NOMO-1 treated with dmso at 0.1 percent for 144 hours (cell line): Measurements from ENCODE around the gene HSD17B3.
"Not testable (repeated sequence)": the region's sequence is repeated elsewhere in the genome, so short reads cannot be mapped to it uniquely, and the experiment has no call there.

Experiments
- DNase-seq: peaks from one replicate; lab custom pipeline; 2025; ENCODE audit not compliant: unreplicated experiment; lab: John Stamatoyannopoulos, UW

The HSD17B3 gene

DNA sequence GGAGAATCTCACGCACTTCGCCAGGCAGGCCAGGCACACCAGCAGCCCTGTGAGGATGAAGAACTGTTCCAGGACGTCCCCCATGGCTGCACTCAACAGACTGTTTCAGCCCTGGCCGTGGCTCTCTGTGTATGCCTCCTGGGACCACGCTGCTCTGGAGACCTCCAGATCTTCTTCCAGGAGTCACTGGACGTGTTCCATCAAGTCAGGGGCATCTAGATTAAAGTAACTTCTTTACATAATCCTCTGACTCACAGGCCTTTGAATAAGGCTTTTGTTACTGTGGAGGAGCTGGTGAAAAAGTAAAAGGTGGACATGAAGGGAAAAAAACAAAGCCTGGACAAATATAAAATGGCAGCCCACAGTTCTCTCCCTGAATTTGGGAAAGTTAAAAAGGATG lies at the start of gene HSD17B3:
Gene HSD17B3, minus strand, starts transcription at position 156 of the 400 bp plus-strand sequence. Its CDS starts 72 bp downstream, at position 84.
- DNase-seq, result no peak

DNA sequence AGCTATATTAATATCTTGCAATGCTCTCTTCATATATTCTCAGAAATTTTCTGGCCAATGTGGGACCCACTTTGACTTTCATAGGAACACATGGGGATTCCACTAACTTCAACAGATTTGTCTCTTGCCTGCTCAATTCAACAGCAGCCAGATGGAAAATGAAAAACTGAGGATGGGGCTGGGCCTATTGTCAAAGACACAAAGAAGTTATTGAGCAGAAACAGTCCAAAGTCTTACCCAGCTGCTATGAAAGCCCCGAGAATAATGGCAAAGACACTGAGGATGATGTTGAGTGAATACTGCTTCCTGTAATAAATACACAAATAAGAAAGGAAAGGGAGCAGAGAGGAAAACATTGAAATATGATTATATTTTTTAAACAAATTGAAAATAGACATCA lies 48.9 kb upstream of the HSD17B3 start:
- no peak for DNase-seq

DNA sequence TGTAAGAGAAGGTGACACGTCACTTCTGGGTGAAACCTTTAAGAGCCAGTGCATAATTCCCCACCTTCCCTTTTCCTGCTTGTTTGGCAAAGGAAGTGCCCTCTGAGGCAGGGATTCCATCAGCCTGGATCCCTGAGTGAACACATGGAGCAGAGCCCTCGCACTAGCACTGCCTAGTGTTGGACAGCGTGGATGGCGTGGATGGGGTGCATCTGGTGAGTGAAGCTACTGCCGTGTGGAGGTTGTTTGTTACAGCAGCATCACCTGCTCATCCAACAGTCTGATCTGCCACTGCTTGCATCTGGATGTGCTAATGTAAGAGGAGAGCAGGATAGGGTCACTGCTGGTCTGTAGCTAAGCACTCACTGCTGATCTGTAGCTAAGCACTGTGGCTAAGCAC lies 46.3 kb upstream of the HSD17B3 start:
- no peak for DNase-seq

DNA sequence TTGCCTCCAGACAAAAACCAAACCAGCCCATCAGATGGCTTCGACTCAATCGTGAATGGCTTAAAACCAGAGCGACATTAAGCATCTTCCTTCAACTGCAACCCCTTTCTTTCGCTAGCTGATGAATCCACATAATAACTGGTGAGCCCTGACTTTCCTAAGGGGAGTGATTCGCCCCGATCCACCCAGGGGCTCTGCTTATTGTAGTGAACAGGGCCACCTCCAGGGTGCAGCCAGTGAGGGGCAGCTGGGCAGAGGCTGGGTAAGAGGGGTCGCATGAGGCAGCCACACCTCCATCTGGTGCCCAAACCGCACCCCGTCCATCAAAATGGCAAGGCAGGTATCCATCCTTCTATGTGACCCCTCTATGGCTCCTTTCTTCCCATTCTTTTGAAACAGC lies 43.6 kb upstream of the HSD17B3 start:
- no peak for DNase-seq

DNA sequence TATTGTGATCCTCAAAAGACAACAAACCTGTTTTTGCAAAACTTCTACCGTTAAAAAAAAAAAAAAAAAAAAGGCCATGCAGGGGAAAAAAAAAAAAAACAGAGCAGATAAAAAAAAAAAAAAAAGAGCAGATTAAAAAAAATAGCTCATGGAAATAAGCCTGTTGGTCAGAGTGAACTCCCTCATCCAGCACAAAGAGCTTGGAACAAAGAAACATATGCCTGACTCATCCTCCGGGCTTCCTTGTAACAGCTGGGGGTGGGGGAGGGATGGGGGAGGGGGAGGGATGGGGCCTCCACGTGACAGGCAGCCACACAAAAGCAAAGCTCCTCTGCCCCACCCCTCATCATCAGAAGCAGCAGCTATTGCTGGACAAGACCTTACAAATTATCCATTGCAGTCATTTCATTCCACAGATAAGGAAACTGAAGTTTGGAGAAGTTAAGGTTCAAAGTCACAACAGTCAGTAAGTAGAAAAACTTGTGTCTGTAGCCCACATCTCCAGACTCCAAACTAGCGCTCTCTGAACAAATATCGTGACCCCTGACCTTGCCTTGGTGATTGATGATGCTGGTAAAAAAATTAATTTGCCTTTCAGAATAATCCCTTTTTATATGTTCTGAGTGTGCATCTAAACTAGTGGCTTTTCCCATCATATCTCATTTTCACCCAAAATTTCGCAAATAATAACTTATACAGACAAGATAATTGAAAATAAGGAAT lies 42.6 kb upstream of the HSD17B3 start:
- DNase-seq, result no peak

DNA sequence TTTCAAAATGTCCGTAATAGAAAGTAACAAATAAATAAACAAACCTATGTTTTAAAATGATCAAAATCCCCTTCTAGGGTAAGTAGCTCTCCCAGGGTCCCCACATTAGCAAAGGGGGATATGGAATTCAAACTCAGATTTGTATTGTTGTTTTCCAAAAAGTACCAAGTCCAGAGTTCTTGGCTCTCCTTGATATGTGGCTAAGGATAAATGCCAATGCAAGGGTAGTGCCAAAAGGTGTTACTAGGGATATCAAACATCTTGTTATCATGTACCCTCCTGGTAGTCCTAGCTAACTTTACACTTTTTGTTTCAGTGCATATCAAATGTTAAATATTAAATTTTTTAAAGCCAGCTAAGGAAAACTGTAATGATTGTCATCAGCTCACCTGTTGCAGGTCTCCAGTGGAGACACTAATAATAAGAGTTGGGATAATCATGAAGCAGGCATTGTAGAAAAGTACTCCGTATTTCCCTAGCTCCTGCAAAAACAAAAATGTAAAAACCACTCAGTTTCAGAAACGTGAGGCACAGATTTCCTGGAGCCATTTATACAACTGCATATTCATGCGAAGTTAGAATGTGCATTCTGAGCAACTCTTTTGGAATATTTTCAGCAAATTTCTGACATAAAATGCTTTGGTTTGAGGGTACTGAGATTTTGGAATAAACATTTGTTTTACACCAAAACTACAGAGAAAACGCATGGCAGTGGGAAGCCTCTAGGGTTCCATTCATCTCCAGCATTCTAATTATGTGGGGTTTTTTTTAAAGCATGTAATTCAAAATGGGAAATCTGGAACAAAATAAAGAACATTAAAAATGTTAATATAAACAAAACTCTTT lies 41.8 kb upstream of the HSD17B3 start:
- no peak for DNase-seq

DNA sequence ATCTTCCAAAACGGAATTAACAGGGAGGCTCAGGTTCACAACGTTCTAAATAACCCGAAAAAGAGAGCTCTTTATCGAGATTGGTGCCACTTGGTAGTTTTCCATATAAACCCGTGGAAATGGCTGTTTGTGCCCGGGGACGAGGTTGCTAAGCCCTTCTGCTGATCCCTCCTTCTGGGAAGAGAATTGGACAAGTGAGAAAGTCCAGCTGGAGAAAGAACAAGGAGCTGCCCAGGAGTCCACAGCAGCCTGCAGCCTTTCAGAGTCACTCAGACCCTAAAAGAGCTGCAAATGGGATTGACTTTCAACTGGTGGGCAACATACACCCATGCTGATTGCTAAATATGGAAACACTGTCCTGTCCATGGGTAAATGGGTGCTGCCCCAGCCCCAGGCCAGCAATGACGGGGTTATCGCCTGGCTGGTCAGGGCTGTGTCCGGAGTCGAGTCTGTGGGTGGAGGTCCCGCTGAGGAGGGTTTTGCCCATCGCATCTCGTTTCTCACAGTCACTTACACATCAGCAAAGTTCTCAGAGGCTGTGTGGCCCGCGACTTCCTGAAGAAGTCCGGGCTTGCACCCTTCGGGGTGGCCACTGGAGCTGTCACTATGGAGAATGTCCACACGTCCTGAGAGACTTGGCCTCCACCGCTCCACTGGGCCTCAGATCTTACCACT lies 40.7 kb upstream of the HSD17B3 start:
- no peak for DNase-seq

DNA sequence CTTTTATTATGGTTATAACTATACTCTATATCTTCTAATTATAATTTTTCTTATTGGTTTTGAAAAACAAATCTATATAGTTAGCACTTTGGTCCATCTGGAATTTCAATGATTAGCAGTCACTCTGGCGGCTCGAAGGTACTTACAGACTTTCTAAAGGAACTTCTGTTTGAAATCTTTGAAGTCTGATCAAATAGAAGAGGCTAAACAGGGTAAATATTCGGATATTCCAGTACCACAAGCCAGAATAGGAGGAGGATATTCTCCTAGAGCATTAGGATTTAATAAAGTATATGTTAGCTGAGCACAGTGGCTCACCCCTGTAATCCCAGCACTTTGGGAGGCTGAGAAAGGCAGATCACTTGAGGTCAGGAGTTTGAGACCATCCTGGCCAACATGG lies 38.7 kb upstream of the HSD17B3 start:
- no peak for DNase-seq

DNA sequence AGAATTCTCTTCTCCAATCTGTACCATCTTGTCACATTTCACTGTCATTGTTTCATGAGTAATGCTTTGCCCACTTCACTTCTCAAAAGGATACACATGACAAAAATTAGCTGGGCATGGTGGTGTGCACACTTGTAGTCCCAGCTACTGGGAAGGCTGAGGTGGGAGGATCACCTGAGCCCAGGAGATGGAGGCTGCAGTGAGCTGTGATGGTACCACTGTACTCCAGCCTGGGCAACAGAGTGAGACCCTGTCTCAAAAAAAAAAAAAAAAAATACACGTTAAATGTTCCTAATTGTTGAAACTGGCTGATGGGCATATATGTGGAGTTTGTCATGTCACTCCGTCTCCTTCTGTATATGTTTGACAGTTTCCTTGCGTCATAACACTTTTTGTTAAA lies 36.3 kb upstream of the HSD17B3 start:
- no peak for DNase-seq

DNA sequence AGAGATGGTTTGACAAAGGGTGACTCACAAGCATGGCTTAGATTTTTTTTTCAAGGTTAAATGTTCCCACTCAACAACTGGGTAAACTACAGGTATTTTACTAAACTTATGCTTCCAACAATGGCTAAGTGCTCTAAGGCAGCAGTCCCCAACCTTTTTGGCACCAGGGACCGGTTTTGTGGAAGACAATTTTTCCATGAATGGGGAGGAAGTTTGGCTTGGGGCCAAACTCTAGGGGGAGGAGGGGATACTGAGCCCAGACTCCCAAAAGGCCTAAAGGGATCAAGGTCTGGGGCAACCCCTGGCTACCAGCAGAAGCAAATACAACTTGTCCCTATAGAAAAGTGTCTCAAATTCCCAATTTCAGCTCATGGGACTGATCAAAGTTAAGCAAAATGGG lies 32.0 kb upstream of the HSD17B3 start:
- no peak for DNase-seq

DNA sequence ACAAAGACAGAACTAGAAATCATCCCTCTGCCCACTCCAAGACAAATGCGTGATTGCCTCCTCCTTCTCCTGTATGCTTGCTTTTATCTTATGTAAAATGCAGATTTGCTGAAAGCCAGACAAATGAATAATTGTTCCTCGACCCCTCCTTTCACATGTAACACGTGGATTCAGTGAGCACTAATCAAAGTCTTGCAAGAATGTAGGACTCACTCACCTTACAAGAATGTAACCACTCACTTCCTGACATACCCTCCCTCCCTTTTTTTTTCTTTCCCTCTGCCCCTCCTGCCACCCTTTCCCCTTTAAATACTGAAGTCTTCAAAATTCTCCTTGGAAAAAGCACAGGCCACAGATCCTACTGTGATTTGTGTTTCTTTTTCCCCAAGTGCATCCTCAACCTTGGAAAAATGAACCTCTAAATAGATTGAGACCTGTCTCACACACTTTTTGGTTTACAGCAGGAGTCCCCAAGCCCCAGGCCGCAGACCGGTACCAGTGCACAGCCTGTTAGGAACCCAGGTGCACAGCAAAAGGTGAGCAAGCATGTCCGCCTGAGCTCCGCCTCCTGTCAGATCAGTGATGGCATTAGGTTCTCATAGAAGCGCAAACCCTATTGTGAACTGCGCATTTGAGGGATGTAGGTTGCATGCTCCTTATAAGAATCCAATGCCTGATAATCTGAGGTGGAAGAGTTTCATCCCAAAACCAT lies 29.4 kb upstream of the HSD17B3 start:
- no peak for DNase-seq

DNA sequence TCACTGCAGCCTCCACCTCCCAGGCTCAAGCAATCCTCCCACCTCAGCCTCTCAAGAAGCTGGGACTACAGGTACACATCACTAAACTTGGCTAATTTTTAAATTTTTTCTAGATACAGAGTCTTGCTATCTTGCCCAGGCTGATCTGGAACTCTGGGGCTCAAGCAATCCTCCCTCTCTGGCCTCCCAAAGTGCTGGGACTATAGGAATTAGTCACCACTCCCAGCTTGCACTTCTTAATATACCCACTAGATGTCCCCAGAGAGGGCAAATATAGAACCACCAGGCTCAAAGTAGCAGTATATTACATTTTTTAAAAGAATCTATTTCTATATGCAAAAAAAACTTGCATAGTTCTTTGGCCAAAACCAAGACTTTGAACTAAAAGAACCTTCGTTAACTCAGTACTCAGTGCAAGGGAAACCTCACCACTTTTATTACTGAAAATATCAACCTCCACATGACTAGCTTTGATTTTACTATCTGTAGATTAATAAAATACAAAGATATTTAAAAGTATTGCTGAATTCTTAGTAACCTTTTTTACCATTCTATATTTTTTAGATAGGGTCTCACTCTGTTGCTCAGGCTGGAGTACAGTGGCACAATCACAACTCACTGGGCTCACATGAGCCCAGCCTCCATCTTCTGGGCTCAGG lies 25.8 kb upstream of the HSD17B3 start:
- DNase-seq, result peak; percentile 4

DNA sequence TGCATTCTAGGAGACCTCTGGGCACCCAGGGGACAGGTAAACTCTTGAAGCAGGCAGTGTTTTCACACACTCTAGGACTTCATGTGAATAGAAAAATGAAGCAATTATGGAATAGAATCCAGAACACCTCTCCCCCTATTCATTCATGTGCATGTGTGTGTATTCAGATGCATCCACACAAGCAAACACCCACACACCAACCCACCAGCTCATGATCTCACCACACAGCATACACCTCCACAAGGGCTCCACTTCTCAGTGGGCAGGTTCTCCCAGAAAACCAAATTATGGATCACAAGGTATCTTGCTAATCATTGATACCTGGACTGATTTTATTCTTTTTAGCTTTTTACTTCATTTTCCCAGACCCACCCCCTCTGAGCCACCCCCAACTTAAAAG lies 21.2 kb upstream of the HSD17B3 start:
- DNase-seq, result no peak

DNA sequence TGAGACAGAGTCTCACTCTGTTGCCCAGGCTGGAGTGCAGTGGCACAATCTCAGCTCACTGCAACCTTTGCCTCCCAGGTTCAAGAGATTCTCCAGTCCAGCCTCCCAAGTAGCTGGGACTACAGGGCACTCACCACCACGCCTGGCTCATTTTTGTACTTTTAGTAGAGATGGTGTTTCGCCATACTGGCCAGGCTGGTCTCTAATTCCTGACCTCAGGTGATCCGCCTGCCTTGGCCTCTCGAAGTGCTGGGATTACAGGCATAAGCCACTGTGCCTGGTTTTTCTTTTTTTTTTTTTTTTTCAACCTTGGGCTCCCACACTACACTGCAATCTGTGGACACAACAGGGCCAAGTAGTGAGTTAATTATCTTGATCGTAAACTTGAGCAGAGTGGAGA lies 20.8 kb upstream of the HSD17B3 start:
- not testable (repeated sequence) for DNase-seq

DNA sequence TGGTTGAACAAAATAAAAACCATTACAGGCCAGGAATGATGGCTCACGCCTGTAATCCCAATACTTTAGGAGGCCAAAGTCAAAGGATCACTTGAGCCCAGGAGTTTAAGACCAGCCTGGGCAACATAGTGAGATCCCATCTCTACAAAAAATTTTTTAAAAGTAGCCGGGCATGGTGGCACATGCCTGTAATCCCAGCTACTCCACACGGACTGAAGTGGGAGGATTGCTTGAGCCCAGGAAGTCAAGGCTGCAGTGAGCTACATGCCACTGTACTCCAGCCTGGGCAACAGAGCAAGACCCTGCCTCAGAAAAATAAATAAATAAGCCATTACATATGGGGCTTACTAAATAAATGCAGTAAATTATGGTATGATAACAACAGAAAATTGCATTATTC lies 20.2 kb upstream of the HSD17B3 start:
- not testable (repeated sequence) for DNase-seq

DNA sequence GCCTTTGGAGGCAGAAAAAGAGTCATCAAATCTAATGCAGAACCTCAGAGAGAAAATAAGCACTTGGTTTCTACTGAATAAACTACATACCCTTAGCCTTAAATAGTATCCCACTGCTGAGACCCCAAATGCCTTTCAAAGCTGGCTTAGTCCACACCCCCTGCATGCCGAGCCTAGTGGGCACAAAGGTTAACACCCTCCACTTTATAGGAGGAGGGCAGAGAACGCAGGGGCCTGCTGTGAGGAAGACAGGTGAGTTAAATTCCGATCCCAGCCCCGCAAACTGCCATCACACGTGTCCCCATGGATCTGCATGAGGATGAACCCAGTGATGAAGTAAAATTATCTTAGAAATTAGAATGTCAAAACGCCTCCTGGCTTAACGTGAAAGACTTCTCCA lies 19.5 kb upstream of the HSD17B3 start:
- DNase-seq, result no peak

DNA sequence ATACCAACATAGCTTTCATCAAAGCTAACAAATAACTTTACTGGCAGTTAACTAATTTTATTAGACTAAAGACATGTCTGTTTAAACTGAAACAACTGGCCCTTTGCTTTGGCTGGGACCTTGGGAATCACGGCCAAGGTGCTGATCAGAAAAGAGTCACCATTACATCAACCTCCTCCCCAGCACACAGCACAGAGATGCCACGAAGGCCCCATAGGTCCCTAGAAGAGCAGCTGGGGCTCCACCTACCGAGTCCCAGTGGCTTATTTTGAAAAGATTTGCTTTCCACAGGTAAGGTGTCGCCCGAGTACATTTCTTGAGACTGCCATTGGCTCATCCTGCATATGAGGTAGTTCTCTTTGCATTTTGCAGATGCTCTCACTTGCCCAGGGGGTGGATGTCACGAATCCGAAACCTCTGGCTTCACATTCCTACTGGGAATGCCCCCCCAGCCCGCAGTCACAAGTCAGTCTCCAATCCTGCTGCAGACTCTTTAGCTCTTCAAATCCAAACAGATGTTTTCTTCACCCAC lies 18.8 kb upstream of the HSD17B3 start:
- DNase-seq, result no peak

DNA sequence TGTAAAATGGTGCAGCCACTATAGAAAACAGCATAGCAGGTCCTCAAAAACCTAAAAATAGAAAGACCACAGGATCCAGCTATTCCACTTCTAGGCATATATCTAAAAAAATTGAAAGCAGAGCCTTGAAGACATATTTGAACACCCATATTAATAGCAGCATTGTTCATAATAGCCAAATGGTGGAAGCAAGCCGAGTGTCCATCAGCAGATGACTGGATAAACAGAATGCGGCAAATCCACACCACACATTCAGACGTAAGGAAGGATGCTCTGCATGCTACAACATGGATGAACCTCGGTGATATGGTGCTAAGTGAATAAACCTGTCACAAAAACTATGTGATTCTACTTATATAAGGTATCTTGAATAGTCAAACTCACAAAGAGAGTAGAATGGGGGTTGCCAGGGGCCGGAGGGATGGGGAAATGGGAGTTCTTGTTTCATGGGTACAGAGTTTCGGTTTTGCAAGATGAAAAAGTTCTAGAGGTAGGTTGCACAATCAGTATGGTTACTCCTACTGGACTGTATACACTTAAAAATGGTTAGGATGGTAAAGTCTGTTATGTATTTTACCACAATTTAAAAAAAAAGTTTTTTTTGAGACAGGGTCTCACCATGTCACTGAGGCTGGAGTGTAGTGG lies 17.1 kb upstream of the HSD17B3 start:
- DNase-seq, result peak; percentile 75

DNA sequence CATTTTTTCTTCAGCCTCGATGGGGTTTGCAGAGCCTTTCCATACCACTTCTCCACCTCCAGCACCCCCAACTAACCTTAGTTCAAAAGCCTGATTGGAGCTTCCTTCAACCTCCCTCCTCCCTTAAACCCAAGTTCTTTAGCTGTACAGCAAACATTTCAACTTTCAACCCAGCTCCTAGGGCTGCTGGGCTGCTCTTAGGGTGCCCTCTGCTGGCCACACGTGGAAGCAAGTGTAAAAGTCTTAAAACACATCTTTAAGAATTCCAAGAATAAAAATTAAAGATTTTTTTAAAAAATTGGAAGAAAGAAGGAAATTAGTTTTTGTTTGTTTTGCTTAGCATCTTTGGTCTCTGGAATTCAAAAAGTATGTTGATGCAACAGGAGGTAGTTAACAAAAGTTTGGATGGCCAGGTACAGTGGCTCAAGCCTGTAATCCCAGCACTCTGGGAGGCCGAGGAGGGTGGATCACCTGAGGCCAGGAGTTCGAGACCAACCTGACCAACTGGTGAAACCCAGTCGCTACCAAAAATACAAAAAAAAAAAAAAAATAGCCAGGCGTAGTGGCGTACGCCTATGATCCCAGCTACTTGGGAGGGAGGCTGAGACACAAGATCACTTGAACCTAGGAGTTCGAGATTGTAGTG lies 15.5 kb upstream of the HSD17B3 start:
- DNase-seq, result peak; percentile 10
